RPMI8226 (cell line): ENCODE measurements around the gene ANKRD60.

ENCODE experiments used
- DNase-seq: peaks from one replicate; pipeline ENCODE4 v3.0.0-alpha.2; 2015

The ANKRD60 gene

GRCh38 chr20:58222446-58222845 lies 6.0 kb downstream of the ANKRD60 start:
- DNase-seq, result no peak

DNA sequence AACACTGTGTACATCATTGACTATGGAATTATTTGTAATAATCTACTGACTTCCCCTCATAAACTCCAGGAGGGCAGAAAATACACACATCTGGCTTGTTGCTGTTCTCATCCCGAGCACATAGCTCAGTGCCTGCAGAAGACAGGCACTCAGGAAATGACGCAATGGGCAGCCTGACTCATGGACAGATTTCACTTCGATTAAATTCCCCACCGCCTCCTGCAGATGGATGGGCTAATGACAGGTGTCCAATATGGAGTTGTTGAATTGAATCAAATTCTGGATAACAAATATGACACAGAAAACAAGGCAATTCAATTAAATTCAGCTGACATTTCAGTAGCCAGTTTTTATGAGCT lies 9.1 kb downstream of the ANKRD60 start:
- DNase-seq, result no peak

GRCh38 chr20:58218665-58219341 lies 9.7 kb downstream of the ANKRD60 start:
- DNase-seq, result no peak

GRCh38 chr20:58216334-58216733 lies 12.1 kb downstream of the ANKRD60 start:
- DNase-seq, result no peak

- DNase-seq, result no peak
Measured at GRCh38 chr20:58215116-58215515, 13.3 kb downstream of the ANKRD60 start.

DNA sequence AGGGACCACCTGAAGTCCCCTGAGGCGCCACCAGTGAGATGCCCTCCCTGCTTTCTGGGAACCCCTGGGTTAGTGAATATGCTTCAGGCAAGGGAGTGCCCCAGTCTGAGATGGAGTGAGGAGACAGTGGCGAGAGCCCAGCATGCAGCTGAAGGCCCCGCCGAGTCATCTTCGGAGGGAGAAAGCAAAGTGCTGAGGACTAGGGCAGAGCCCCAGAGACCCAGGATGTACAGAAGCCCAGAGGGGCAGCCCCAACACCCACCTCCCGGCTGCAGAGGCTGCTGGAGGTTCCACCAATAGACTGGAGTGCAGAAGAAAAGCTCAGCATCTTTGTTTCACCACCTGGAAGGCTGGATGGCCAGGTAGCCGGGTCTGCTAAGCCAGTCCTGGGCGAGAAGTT lies 14.1 kb downstream of the ANKRD60 start:
- DNase-seq, result no peak

DNA sequence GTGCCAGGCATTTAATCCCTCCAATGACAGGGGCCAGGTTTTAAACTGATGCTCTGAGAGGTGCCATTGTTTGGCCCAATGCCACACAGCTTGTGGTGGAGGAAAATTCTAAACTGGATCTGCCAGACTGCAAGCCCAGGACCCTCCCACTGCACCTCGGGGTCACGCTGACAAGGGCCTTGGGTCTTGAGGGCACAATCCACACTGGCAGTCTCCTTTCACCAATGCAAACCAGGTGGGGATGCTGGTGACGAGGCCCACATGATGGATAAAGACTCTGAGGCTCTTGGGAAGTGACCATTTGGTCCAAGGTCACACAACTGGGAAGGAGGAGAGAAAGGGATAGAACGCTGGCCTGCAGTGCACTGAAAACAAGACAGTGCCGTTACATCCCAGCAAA lies 14.7 kb downstream of the ANKRD60 start:
- no peak for DNase-seq

GRCh38 chr20:58213121-58213520 lies 15.3 kb downstream of the ANKRD60 start:
- DNase-seq, result no peak

DNA sequence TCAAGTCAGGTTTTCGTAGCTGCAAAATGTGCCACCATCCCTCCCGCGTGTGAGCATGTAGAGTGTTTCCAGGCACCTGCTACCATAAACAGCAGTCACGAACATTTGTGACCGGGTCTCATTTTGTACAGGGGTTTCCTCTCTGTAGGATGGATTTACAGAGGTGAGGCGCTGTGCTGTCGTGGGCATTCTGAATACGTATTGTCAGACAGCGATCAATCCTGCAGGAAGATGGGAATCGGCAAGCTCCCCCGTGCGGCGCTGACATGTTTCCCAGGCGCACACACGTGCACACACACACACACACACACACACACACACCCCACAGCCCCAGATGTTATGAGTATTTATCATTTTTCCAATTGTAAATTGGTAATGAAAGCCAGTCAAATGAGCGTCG lies 15.8 kb downstream of the ANKRD60 start:
- no peak for DNase-seq

- no peak for DNase-seq
Measured at GRCh38 chr20:58210398-58210747, 18.1 kb downstream of the ANKRD60 start.

GRCh38 chr20:58209652-58210397 lies 18.6 kb downstream of the ANKRD60 start:
- peak; percentile 85 for DNase-seq

GRCh38 chr20:58208944-58209343 lies 19.5 kb downstream of the ANKRD60 start:
- DNase-seq, result no peak

- DNase-seq, result no peak
Measured at GRCh38 chr20:58205850-58206249, 22.6 kb downstream of the ANKRD60 start.

GRCh38 chr20:58202044-58202443 lies 26.4 kb downstream of the ANKRD60 start:
- DNase-seq, result no peak

DNA sequence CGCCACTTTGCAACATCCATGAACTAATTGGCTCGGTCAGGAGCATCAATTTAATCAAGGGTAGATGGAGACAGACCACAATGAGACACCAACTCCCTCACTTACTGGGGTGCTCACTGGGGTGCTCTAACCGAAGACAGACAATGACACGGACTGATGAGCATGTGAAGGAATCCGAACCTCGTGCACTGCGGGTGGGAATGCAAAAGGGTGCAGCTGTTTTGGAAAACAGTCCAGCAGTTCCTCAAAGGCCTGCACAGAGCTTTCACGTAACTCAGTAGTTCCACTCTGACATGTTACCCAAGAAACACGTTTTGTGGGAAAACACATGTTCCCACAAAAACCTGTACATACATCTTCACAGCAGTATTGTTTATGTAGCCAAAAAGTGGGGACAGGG lies 26.8 kb downstream of the ANKRD60 start:
- DNase-seq, result no peak

GRCh38 chr20:58199469-58199868 lies 29.0 kb downstream of the ANKRD60 start:
- no peak for DNase-seq

DNA sequence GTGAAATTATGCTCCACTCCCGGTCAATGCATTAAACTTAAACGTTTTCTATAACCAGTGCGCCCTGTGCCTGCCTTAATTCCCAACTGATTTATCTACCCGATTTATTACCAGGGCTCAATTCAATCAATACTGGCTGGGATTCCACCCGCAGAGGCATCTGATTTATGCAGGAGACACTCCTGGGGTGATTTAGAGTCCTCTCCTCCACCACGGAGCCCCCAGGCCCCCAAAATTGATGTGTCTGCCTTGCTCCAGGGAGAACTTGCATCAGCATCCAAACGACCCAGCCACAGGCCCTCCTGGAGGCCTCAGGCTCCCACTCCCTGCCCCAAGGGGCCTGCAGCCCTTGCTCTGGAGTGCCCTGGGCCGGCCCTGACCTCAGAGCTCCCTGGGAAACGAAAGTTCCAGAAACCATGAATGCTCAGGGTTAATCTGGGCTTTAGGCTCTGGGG lies 29.5 kb downstream of the ANKRD60 start:
- DNase-seq, result no peak

GRCh38 chr20:58198384-58198783 lies 30.1 kb downstream of the ANKRD60 start:
- DNase-seq, result no peak

DNA sequence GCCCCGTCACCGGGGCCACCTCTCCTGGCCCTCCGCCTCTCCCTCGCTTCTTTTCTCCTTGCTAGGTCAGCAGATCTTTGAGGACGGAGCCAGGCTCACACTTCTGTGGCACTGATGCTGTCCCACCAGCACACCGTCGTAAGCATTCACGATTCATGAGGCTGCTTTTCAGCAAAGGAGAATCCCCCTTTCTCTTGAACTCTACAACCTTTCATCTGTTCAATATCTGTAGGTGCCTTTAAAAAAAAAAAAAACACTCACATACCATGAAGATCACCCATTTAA lies 31.3 kb downstream of the ANKRD60 start:
- DNase-seq, result no peak

- DNase-seq, result no peak
Measured at GRCh38 chr20:58196402-58197184, 31.9 kb downstream of the ANKRD60 start.

DNA sequence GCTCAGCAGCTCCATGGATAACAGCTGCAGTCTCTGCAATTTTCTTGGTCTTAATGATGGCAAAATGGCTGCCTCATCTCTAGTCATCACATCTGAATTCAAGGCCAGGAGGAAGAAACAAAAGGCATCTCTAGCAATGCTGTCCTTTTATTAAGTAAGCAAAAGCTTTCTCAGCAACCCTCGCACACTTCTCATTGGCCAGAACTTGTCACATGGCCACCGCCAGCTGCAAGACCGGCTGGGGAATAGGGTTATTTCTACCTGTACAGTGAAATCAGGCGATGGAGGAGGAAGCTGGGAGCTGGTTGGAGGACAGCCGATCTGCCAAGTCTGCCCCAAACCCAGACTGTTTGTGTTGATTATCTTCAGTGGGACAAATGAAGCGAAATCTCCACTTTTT lies 33.4 kb downstream of the ANKRD60 start:
- DNase-seq, result no peak

DNA sequence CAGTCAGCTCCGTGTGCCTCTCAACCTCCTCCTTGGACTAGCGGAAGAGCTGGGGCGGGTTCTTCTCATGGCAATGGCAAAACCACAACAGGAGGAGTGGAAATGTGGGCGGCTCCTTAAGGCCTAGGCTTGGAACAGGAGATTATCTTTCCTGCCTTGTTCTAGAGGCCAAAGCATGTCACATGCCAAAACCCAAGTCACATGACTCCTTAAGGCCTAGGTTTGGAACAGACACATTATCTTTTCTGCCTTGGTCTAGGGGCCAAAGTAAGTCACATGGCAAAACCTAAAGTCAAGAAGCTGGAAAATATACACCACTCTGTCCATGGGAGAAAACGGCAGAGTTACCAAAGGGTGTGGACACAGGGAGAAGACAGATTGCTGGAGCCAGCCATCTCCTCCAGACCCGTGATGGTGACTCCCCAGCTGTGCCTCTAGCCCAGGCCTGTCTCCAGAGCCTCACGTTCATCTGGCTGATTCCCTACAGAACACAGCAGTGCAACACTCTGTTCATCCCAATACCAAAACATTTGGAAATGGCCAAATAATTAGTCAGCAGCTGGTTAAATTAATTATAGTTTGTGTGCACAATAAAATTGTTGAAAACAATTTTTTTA lies 34.2 kb downstream of the ANKRD60 start:
- DNase-seq, result no peak

- no peak for DNase-seq
Measured at GRCh38 chr20:58192567-58192966, 35.9 kb downstream of the ANKRD60 start.

DNA sequence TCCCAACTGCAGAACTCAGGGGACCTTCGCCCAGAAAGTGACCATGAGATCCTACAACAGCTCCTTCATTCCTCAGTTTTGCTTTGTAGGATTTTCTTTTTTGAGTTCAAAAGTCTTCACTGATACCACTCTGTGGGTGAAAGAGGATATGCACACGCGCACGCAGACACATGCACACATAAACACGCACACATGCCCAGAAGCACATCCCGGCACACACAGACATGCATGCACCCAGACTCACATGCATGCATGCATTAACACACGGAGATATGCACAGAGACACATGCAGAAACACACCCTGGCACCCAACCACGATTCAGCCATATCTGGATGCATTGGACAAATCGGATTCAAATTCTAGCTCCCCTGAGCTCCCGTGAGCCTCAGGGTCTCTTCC lies 36.4 kb downstream of the ANKRD60 start:
- no peak for DNase-seq
